Nephron (organoid): ENCODE data around the gene COL6A3.
A peak's percentile ranks its signal among the peaks of the same experiment; 100 is the strongest.

ENCODE experiments used
- H3K27ac Mint-ChIP-seq, 3 experiments: 2 replicates each; pipeline ENCODE4 v1.8.0; 2020; ENCODE audit warnings: mixed read lengths in 3 of 3, mild to moderate bottlenecking in 2 of 3, moderate library complexity in 1 of 3
- H3K27me3 Mint-ChIP-seq: 2 replicates; pipeline ENCODE4 v1.8.0; 2021; ENCODE audit warnings: low read depth, mild to moderate bottlenecking, moderate library complexity, mixed read lengths
- H3K36me3 Mint-ChIP-seq: 2 replicates; pipeline ENCODE4 v1.8.0; 2020; ENCODE audit warnings: low read depth, mixed read lengths
- H3K4me1 Mint-ChIP-seq: 2 replicates; pipeline ENCODE4 v1.8.0; 2020; ENCODE audit warnings: mixed read lengths
- H3K4me3 Mint-ChIP-seq, 3 experiments: 2 replicates each; pipeline ENCODE4 v1.8.0; 2020; ENCODE audit warnings: mild to moderate bottlenecking in 3 of 3, mixed read lengths in 3 of 3, moderate library complexity in 2 of 3
- H3K9me3 Mint-ChIP-seq: 2 replicates; pipeline ENCODE4 v1.8.0; 2020; ENCODE audit warnings: mixed read lengths
- CTCF ChIP-seq, 3 experiments: fragments of 200-600 bp; sonication (generic); IDR thresholded peaks; one replicate each; pipeline ENCODE4 v1.5.0; 2021; ENCODE audit warnings: antibody characterized with exemption in 3 of 3; ENCODE audit not compliant: unreplicated experiment in 3 of 3

The COL6A3 gene

GRCh38 chr2:237457388-237457941 is 43.5 kb upstream of the COL6A3 start:
- no peak overlapping the region for H3K4me3 Mint-ChIP-seq
- H3K36me3 Mint-ChIP-seq: no peaks in the 10 kb centered on the region
- H3K4me1 Mint-ChIP-seq: peaks cover 33% of the 10 kb centered on the region
- peak overlapping the region; percentile 93 to 98 (median 94) for H3K27ac Mint-ChIP-seq
- TF ChIP-seq CTCF (IDR thresholded peaks at IDR 0.05; ENCODE audit: unreplicated experiment in 3 of 3): no peak
- H3K9me3 Mint-ChIP-seq: peaks cover 9% of the 10 kb centered on the region
- H3K27me3 Mint-ChIP-seq: peaks cover 8% of the 10 kb centered on the region

- no peak for TF ChIP-seq CTCF (IDR thresholded peaks at IDR 0.05; ENCODE audit: unreplicated experiment in 3 of 3)
- H3K36me3 Mint-ChIP-seq: no peaks in the 10 kb centered on the region
- H3K27me3 Mint-ChIP-seq: peaks cover 4% of the 10 kb centered on the region
- H3K27ac Mint-ChIP-seq: peak overlapping the region; percentile 93 to 98 (median 94)
- H3K4me3 Mint-ChIP-seq: peak overlapping the region in 1 of 3 experiments; percentile 5
- H3K9me3 Mint-ChIP-seq: peaks cover 9% of the 10 kb centered on the region
- peaks cover 44% of the 10 kb centered on the region for H3K4me1 Mint-ChIP-seq
Measured at GRCh38 chr2:237456200-237456843, 42.4 kb upstream of the COL6A3 start.

DNA sequence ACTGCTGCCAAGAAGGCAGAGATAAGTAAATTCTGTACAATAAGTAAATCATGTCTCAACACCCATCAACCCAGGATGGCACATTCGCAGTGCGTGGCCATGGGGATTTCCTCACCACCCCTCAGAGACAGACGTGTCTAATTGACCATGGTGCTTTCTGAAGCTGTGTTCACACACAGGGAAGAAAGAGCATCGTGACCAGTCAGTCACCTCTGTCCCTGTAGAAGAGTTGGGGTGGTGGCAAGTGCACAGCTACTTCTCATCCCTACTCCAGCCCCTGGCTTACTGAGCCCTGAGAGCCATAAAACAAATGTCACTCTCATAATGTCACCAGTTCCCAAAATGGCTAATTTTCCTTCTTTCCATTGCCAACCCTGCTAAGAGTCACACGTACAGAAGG is 41.8 kb upstream of the COL6A3 start:
- Mint-ChIP-seq H3K36me3 (no peaks in the 10 kb centered on the region), H3K4me1 (peaks cover 50% of the 10 kb centered on the region), H3K27me3 (no peaks in the 10 kb centered on the region), H3K27ac (peak overlapping the region; percentile 93 to 98 (median 94)), H3K4me3 (no peak overlapping the region), H3K9me3 (peaks cover 9% of the 10 kb centered on the region)
- TF ChIP-seq CTCF (IDR thresholded peaks at IDR 0.05; ENCODE audit: unreplicated experiment in 3 of 3): no peak

DNA sequence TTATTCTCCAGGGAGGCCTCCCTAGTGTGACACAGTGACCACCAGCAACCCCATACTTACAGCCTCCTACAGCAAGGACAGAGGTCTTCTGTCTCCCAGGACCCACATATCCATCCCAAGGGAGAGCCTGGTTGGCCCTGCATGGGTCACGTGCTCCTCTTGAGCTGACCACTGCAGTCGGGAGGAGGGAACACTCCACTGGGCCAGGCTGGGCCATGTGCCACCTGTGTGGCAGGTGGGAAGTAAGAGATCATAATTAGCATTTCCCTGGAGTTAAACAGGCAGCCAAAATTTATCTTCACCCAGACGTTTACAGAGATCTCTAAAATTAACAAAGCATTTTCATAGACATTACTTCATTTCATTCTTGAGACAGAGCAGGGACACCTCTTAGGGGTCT is 39.7 kb upstream of the COL6A3 start:
- Mint-ChIP-seq H3K4me1 (peaks cover 63% of the 10 kb centered on the region), H3K9me3 (peaks cover 6% of the 10 kb centered on the region), H3K36me3 (no peaks in the 10 kb centered on the region), H3K4me3 (no peak overlapping the region), H3K27ac (peak overlapping the region; percentile 96 to 98 (median 98)), H3K27me3 (peaks cover 4% of the 10 kb centered on the region)
- TF ChIP-seq CTCF (IDR thresholded peaks at IDR 0.05; ENCODE audit: unreplicated experiment in 3 of 3): no peak

DNA sequence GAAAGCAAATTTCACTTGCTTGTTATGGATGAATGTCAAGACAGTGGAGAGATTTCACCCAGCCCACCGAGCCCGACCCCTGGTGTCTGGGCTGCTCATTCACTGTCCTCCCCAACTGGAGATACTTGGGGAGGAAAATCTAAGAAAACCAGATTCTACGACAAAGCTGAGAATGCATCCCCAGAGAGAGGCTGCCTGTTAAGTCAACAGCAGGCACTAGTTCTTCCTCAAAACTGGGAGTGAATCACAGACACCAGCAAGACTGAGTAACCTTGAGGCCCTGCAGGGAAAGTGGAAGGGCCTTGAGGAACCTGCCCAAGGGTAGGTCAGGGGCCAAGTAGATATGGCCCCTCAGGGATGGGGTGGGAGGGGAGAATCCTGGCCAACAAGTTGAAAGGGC is 38.9 kb upstream of the COL6A3 start:
- Mint-ChIP-seq H3K27ac (peak overlapping the region; percentile 96 to 98 (median 98)), H3K36me3 (no peaks in the 10 kb centered on the region), H3K9me3 (peaks cover 3% of the 10 kb centered on the region), H3K4me1 (peaks cover 66% of the 10 kb centered on the region), H3K27me3 (peaks cover 4% of the 10 kb centered on the region), H3K4me3 (no peak overlapping the region)
- TF ChIP-seq CTCF (IDR thresholded peaks at IDR 0.05; ENCODE audit: unreplicated experiment in 3 of 3): no peak
